MM.1S (cell line): ENCODE results near the gene PSG1.
"Not testable (repeated sequence)": the region's sequence is repeated elsewhere in the genome, so short reads cannot be mapped to it uniquely, and the experiment has no call there.

Experiments
- EZH2phosphoT487 ChIP-seq: fragments of 300-600 bp; sonication (generic); IDR thresholded peaks from 2 replicates; pipeline ENCODE4 v1.6.1; 2018; ENCODE audit warnings: antibody characterized with exemption, low read length
- TF ChIP-seq, protein P1 (sequence below): fragments of 300-600 bp; sonication (generic); IDR thresholded peaks from 2 replicates; pipeline ENCODE4 v1.5.1; 2016; ENCODE audit warnings: antibody characterized with exemption, low read length, mixed read lengths

- TF ChIP-seq, protein P1, sequence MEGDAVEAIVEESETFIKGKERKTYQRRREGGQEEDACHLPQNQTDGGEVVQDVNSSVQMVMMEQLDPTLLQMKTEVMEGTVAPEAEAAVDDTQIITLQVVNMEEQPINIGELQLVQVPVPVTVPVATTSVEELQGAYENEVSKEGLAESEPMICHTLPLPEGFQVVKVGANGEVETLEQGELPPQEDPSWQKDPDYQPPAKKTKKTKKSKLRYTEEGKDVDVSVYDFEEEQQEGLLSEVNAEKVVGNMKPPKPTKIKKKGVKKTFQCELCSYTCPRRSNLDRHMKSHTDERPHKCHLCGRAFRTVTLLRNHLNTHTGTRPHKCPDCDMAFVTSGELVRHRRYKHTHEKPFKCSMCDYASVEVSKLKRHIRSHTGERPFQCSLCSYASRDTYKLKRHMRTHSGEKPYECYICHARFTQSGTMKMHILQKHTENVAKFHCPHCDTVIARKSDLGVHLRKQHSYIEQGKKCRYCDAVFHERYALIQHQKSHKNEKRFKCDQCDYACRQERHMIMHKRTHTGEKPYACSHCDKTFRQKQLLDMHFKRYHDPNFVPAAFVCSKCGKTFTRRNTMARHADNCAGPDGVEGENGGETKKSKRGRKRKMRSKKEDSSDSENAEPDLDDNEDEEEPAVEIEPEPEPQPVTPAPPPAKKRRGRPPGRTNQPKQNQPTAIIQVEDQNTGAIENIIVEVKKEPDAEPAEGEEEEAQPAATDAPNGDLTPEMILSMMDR = not testable (repeated sequence)
- not testable (repeated sequence) for TF ChIP-seq EZH2phosphoT487
Measured at GRCh38 chr19:42880621-42881020, 1.1 kb upstream of the PSG1 start.
